HUES48 (cell line): ENCODE measurements around the gene GABRR3.
A peak's percentile ranks its signal among the peaks of the same experiment; 100 is the strongest.

ENCODE experiments used
- H3K27ac ChIP-seq: one replicate; pipeline ENCODE4 v1.7.0; 2013; ENCODE audit warnings: low read depth, low read length, inconsistent platforms
- H3K27me3 ChIP-seq: 2 replicates; pipeline ENCODE4 v1.6.1; 2013; ENCODE audit warnings: mild to moderate bottlenecking, low read length; ENCODE audit not compliant: control insufficient read depth, insufficient read depth
- H3K36me3 ChIP-seq: 2 replicates; pipeline ENCODE4 v1.6.1; 2013; ENCODE audit warnings: low read length; ENCODE audit not compliant: control insufficient read depth, insufficient read depth
- H3K4me1 ChIP-seq: 2 replicates; pipeline ENCODE4 v1.6.1; 2013; ENCODE audit warnings: mild to moderate bottlenecking, low read length; ENCODE audit not compliant: control insufficient read depth, insufficient read depth
- H3K4me3 ChIP-seq: 2 replicates; pipeline ENCODE4 v1.5.1; 2013; ENCODE audit warnings: mild to moderate bottlenecking, low read depth, low read length
- H3K9ac ChIP-seq: 2 replicates; pipeline ENCODE4 v1.6.1; 2013; ENCODE audit warnings: mild to moderate bottlenecking, low read depth, low read length, moderate library complexity
- H3K9me3 ChIP-seq: 2 replicates; pipeline ENCODE4 v1.6.1; 2013; ENCODE audit warnings: low read length; ENCODE audit not compliant: control insufficient read depth, insufficient read depth

Gene GABRR3

GRCh38 chr3:98038876-98039275 is 3.8 kb upstream of the GABRR3 start:
- Histone ChIP-seq H3K4me3 (peak overlapping the region; percentile 80; the same call in 1 of the 2 replicates), H3K4me1 (0 out of 2 replicates have a peak, but pooled peaks cover 5% of the 10 kb centered on the region), H3K27me3 (no peaks in the 10 kb centered on the region), H3K36me3 (no peaks in the 10 kb centered on the region), H3K27ac (no peak overlapping the region), H3K9me3 (no peaks in the 10 kb centered on the region), H3K9ac (no peak overlapping the region)

- Histone ChIP-seq H3K27ac (no peak overlapping the region), H3K9ac (no peak overlapping the region), H3K4me3 (no peak overlapping the region), H3K36me3 (no peaks in the 10 kb centered on the region), H3K4me1 (0 out of 2 replicates have a peak, but pooled peaks cover 5% of the 10 kb centered on the region), H3K27me3 (no peaks in the 10 kb centered on the region), H3K9me3 (no peaks in the 10 kb centered on the region)
These were observed 3.2 kb upstream of the GABRR3 start for GRCh38 chr3:98038286-98038685.

GRCh38 chr3:98034486-98034885 is 629 bp downstream of the GABRR3 start:
- Histone ChIP-seq H3K4me3 (no peak overlapping the region), H3K36me3 (no peaks in the 10 kb centered on the region), H3K9me3 (no peaks in the 10 kb centered on the region), H3K9ac (no peak overlapping the region), H3K27me3 (no peaks in the 10 kb centered on the region), H3K4me1 (0 out of 2 replicates have a peak, but pooled peaks cover 5% of the 10 kb centered on the region), H3K27ac (no peak overlapping the region)

- H3K9ac ChIP-seq = no peak overlapping the region
- no peak overlapping the region for H3K27ac ChIP-seq
- H3K36me3 ChIP-seq = no peaks in the 10 kb centered on the region
- no peaks in the 10 kb centered on the region for H3K9me3 ChIP-seq
- H3K4me1 ChIP-seq = 0 out of 2 replicates have a peak, but pooled peaks cover 5% of the 10 kb centered on the region
- no peak overlapping the region for H3K4me3 ChIP-seq
- H3K27me3 ChIP-seq = no peaks in the 10 kb centered on the region
These were observed 1.1 kb downstream of the GABRR3 start for GRCh38 chr3:98034036-98034435.

- Histone ChIP-seq H3K4me1 (0 out of 2 replicates have a peak, but pooled peaks cover 5% of the 10 kb centered on the region), H3K36me3 (no peaks in the 10 kb centered on the region)
These were observed 2.2 kb downstream of the GABRR3 start for GRCh38 chr3:98032904-98033303.

GRCh38 chr3:98032265-98032664 is 2.9 kb downstream of the GABRR3 start:
- H3K9ac ChIP-seq = no peak overlapping the region
- H3K36me3 ChIP-seq = no peaks in the 10 kb centered on the region
- no peak overlapping the region for H3K27ac ChIP-seq
- H3K27me3 ChIP-seq = no peaks in the 10 kb centered on the region
- H3K9me3 ChIP-seq = no peaks in the 10 kb centered on the region
- H3K4me3 ChIP-seq = no peak overlapping the region
- 0 out of 2 replicates have a peak, but pooled peaks cover 5% of the 10 kb centered on the region for H3K4me1 ChIP-seq

More at GRCh38 chr3:98032904-98033303, 2.2 kb downstream of the GABRR3 start:
- Histone ChIP-seq H3K9ac (no peak overlapping the region), H3K27ac (no peak overlapping the region), H3K4me3 (no peak overlapping the region), H3K27me3 (no peaks in the 10 kb centered on the region), H3K9me3 (no peaks in the 10 kb centered on the region)

GRCh38 chr3:98029083-98029482 is 6.0 kb downstream of the GABRR3 start:
- Histone ChIP-seq H3K9me3 (no peaks in the 10 kb centered on the region), H3K36me3 (no peaks in the 10 kb centered on the region), H3K9ac (no peak overlapping the region), H3K4me3 (no peak overlapping the region), H3K27ac (no peak overlapping the region), H3K4me1 (no peaks in the 10 kb centered on the region), H3K27me3 (no peaks in the 10 kb centered on the region)

GRCh38 chr3:98027085-98027446 is 8.0 kb downstream of the GABRR3 start:
- Histone ChIP-seq H3K27me3 (no peaks in the 10 kb centered on the region), H3K27ac (no peak overlapping the region), H3K9me3 (no peaks in the 10 kb centered on the region), H3K4me1 (no peaks in the 10 kb centered on the region), H3K9ac (no peak overlapping the region), H3K36me3 (no peaks in the 10 kb centered on the region), H3K4me3 (no peak overlapping the region)

- H3K4me3 ChIP-seq = no peak overlapping the region
- no peak overlapping the region for H3K27ac ChIP-seq
- H3K9ac ChIP-seq = no peak overlapping the region
These were observed 8.6 kb downstream of the GABRR3 start for GRCh38 chr3:98026425-98027084.

GRCh38 chr3:98025392-98025945 is 9.6 kb downstream of the GABRR3 start:
- no peaks in the 10 kb centered on the region for H3K27me3 ChIP-seq
- no peak overlapping the region for H3K27ac ChIP-seq
- no peaks in the 10 kb centered on the region for H3K9me3 ChIP-seq
- no peaks in the 10 kb centered on the region for H3K4me1 ChIP-seq
- no peak overlapping the region for H3K4me3 ChIP-seq
- H3K36me3 ChIP-seq = no peaks in the 10 kb centered on the region
- no peak overlapping the region for H3K9ac ChIP-seq

More at GRCh38 chr3:98026425-98027084, 8.6 kb downstream of the GABRR3 start:
- Histone ChIP-seq H3K4me1 (no peaks in the 10 kb centered on the region), H3K36me3 (no peaks in the 10 kb centered on the region), H3K9me3 (no peaks in the 10 kb centered on the region), H3K27me3 (no peaks in the 10 kb centered on the region)

GRCh38 chr3:98022978-98023820 is 11.9 kb downstream of the GABRR3 start:
- Histone ChIP-seq H3K4me1 (no peaks in the 10 kb centered on the region), H3K4me3 (no peak overlapping the region), H3K9ac (no peak overlapping the region), H3K27ac (no peak overlapping the region), H3K27me3 (no peaks in the 10 kb centered on the region), H3K9me3 (no peaks in the 10 kb centered on the region), H3K36me3 (no peaks in the 10 kb centered on the region)
